Measurements from ENCODE around the gene FERMT3. TPM values are rescaled to one million over a fixed set of nuclear protein-coding genes. Genes with fewer than 3 reads are reported as not detected.

FERMT3 gene
- total and polyA plus RNA-seq, 2 of the 13 experiments (the other 11 are each of a cell fraction or from before 2014, with no cell fraction given): 0.29 TPM; not detected in 1

GRCh38 chr11:64185175-64185692 is 21.3 kb upstream of the FERMT3 start (continued):
- TF ChIP-seq PATZ1 (CRISPR knock-in tag; IDR thresholded peaks at IDR 0.05): peak; percentile 34; the same call in 1 of the 2 replicates
- peak; percentile 48; the same call in 1 of the 2 replicates for TF ChIP-seq POLR2AphosphoS2 (IDR thresholded peaks at IDR 0.05; ENCODE audit: low read depth, low read length)
- TF ChIP-seq HDAC2 (CRISPR knock-in tag; IDR thresholded peaks at IDR 0.05): peak; percentile 63
- no peak for TF ChIP-seq FOXK1 (CRISPR knock-in tag; IDR thresholded peaks at IDR 0.05; ENCODE audit: borderline replicate concordance, low read depth)
- TF ChIP-seq RFX5 (IDR thresholded peaks at IDR 0.05; ENCODE audit: low read depth, low read length): no peak
- no peak for TF ChIP-seq SCMH1 (CRISPR knock-in tag; IDR thresholded peaks at IDR 0.05; ENCODE audit: borderline replicate concordance)
- TF ChIP-seq CHD4 (IDR thresholded peaks at IDR 0.05; ENCODE audit: borderline replicate concordance, low read length): no peak
- TF ChIP-seq CBX2 (IDR thresholded peaks at IDR 0.05; ENCODE audit: low read depth, low read length): no peak
- TF ChIP-seq CBX2 (CRISPR knock-in tag; IDR thresholded peaks at IDR 0.05; ENCODE audit: low read depth): 0 out of 2 replicates have a peak, but pooled peaks have one; percentile 50
- TF ChIP-seq ZNF710 (CRISPR knock-in tag; IDR thresholded peaks at IDR 0.05; ENCODE audit: borderline replicate concordance): 0 out of 2 replicates have a peak, but pooled peaks have one; percentile 57
- TF ChIP-seq MED8 (CRISPR knock-in tag; IDR thresholded peaks at IDR 0.05; ENCODE audit: insufficient replicate concordance): no peak
- no peak for TF ChIP-seq SP5 (CRISPR knock-in tag; IDR thresholded peaks at IDR 0.05; ENCODE audit: borderline replicate concordance, low read depth)
- peak; percentile 79 for TF ChIP-seq MYPOP (CRISPR knock-in tag; IDR thresholded peaks at IDR 0.05)
- TF ChIP-seq EEA1 (CRISPR knock-in tag; IDR thresholded peaks at IDR 0.05; ENCODE audit: borderline replicate concordance): peak; percentile 85; the same call in 1 of the 2 replicates
- TF ChIP-seq SMC3 (IDR thresholded peaks at IDR 0.05; ENCODE audit: low read length): no peak
- no peak for TF ChIP-seq ELF4 (CRISPR knock-in tag; IDR thresholded peaks at IDR 0.05; ENCODE audit: borderline replicate concordance)
- 0 out of 2 replicates have a peak, but pooled peaks have one; percentile 57 for TF ChIP-seq RFXAP (CRISPR knock-in tag; IDR thresholded peaks at IDR 0.05; ENCODE audit: borderline replicate concordance)
- peak; percentile 98 for TF ChIP-seq ZNF274 (CRISPR knock-in tag; IDR thresholded peaks at IDR 0.05)
- TF ChIP-seq KLF15 (CRISPR knock-in tag; IDR thresholded peaks at IDR 0.05; ENCODE audit: borderline replicate concordance): peak; percentile 95
- peak; percentile 95 for TF ChIP-seq ZNF563 (CRISPR knock-in tag; IDR thresholded peaks at IDR 0.05)
- peak; percentile 85; the same call in 1 of the 2 replicates for TF ChIP-seq ZNF589 (CRISPR knock-in tag; conservative IDR thresholded peaks at IDR 0.05)
- no peak for TF ChIP-seq JUND (CRISPR knock-in tag; IDR thresholded peaks at IDR 0.05)
- TF ChIP-seq TBL1XR1 (IDR thresholded peaks at IDR 0.05; ENCODE audit: borderline replicate concordance, low read length, partially characterized antibody): no peak
- TF ChIP-seq ZNF7 (CRISPR knock-in tag; IDR thresholded peaks at IDR 0.05): no peak
- TF ChIP-seq ZNF678 (CRISPR knock-in tag; IDR thresholded peaks at IDR 0.05): peak; percentile 91
- TF ChIP-seq ZFX (CRISPR knock-in tag; IDR thresholded peaks at IDR 0.05; ENCODE audit: low read depth): peak; percentile 98
- TF ChIP-seq SNAI1 (CRISPR knock-in tag; IDR thresholded peaks at IDR 0.05; ENCODE audit: borderline replicate concordance): peak; percentile 79; the same call in 1 of the 2 replicates
